Tibial artery (tissue), 4 donors: ENCODE measurements around the gene CLIC3.

Source experiments
- DNase-seq, 2 donors: peaks; one replicate each; pipeline ENCODE4 v3.0.0-alpha.2; 2019
- H3K27ac ChIP-seq, 2 donors: fragments of 200-600 bp; sonication (generic) in 1 of 2; 1 replicate in 1 of 2; 2 replicates in 1 of 2; pipeline ENCODE4 v1.5.1; 2018 to 2019; ENCODE audit warnings: mild to moderate bottlenecking in 1 of 2
- H3K27me3 ChIP-seq, 2 donors: fragments of 200-600 bp; sonication (generic) in 1 of 2; one replicate each; pipeline versions ENCODE4 v1.5.1 to v1.6.0; 2016 to 2019
- H3K36me3 ChIP-seq, 3 donors: fragments of 200-600 bp; sonication (generic) in 2 of 3; one replicate each; pipeline ENCODE4 v1.5.1; 2016 to 2019; ENCODE audit warnings: mild to moderate bottlenecking in 2 of 3
- H3K4me1 ChIP-seq, 4 donors: fragments of 200-600 bp; sonication (generic) in 2 of 4; 1 replicate in 3 of 4; 2 replicates in 1 of 4; pipeline ENCODE4 v1.5.1; 2016 to 2019
- H3K4me3 ChIP-seq, 2 donors: fragments of 200-600 bp; sonication (generic) in 1 of 2; 1 replicate in 1 of 2; 2 replicates in 1 of 2; pipeline ENCODE4 v1.5.1; 2018 to 2019; ENCODE audit warnings: mild to moderate bottlenecking in 2 of 2
- H3K9me3 ChIP-seq, 3 donors: fragments of 200-600 bp; sonication (generic) in 1 of 3; one replicate each; pipeline ENCODE4 v1.5.1; 2016 to 2019
- intact Hi-C: fragments of 100-400 bp; cut with DNase I; formaldehyde crosslinking; loops from one replicate; pipeline ENCODE4 v1.15.0; 2023; ENCODE audit warnings: low total_unique reads
- TF ChIP-seq, protein P1 (sequence below), 2 experiments: fragments of 200-600 bp in 1 of 2; fragments of 450-650 bp in 1 of 2; IDR thresholded peaks; one replicate each; pipeline ENCODE4 v1.5.1; 2017 to 2019; ENCODE audit warnings: antibody characterized with exemption in 2 of 2, mild to moderate bottlenecking in 1 of 2, moderate library complexity in 1 of 2

Gene CLIC3

DNA sequence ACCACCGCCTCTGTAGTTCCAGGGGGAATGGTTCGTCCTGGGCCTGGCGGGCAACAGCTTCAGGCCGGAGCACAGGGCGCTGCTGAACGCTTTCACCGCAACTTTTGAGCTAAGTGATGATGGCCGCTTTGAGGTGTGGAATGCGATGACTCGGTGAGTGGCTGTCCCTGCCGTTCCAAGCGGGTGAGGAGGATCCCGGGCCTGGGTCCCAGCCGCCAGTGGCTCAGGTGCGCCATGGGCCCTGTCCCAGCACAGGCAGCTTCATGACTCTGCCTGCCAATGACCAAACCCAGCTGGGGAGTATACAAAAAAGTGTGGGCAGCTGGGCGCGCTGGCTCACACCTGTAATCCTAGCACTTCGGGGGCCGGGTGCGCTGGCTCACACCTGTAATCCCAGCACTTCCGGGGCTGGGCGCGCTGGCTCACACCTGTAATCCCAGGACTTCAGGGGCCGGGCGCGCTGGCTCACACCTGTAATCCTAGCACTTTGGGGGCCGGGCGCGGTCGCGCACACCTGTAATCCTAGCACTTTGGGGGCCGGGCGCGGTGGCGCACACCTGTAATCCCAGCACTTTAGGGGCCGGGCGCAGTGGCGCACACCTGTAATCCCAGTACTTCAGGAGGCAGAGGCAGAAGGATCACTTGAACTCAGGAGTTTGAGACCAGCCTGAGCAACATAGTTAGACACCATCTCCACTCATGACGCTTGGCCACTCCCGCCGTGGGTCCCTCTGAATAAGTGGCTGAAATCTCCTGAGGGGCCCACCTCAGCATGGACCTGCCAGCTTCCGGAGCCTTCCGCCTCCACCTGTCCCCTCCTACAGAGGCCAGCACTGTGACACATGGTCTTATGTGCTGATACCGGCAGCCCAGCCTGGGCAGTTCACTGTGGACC lies 43.2 kb downstream of the CLIC3 start:
- TF ChIP-seq, protein P1, sequence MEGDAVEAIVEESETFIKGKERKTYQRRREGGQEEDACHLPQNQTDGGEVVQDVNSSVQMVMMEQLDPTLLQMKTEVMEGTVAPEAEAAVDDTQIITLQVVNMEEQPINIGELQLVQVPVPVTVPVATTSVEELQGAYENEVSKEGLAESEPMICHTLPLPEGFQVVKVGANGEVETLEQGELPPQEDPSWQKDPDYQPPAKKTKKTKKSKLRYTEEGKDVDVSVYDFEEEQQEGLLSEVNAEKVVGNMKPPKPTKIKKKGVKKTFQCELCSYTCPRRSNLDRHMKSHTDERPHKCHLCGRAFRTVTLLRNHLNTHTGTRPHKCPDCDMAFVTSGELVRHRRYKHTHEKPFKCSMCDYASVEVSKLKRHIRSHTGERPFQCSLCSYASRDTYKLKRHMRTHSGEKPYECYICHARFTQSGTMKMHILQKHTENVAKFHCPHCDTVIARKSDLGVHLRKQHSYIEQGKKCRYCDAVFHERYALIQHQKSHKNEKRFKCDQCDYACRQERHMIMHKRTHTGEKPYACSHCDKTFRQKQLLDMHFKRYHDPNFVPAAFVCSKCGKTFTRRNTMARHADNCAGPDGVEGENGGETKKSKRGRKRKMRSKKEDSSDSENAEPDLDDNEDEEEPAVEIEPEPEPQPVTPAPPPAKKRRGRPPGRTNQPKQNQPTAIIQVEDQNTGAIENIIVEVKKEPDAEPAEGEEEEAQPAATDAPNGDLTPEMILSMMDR (IDR thresholded peaks at IDR 0.05) = no peak
- H3K4me3 ChIP-seq = no peak overlapping the region
- no peaks in the 10 kb centered on the region for H3K9me3 ChIP-seq
- H3K27ac ChIP-seq = no peak overlapping the region
- DNase-seq = no peak
- intact Hi-C loops = loop anchor here (5.0 kb wide), 2 partner anchors 34 to 74 kb away; partner anchors contain the start of gene ABCA2
- no peaks in the 10 kb centered on the region for H3K36me3 ChIP-seq
- H3K4me1 ChIP-seq = peaks cover 0 to 17% (median 14%) of the 10 kb centered on the region in 4 donors
- no peaks in the 10 kb centered on the region for H3K27me3 ChIP-seq

DNA sequence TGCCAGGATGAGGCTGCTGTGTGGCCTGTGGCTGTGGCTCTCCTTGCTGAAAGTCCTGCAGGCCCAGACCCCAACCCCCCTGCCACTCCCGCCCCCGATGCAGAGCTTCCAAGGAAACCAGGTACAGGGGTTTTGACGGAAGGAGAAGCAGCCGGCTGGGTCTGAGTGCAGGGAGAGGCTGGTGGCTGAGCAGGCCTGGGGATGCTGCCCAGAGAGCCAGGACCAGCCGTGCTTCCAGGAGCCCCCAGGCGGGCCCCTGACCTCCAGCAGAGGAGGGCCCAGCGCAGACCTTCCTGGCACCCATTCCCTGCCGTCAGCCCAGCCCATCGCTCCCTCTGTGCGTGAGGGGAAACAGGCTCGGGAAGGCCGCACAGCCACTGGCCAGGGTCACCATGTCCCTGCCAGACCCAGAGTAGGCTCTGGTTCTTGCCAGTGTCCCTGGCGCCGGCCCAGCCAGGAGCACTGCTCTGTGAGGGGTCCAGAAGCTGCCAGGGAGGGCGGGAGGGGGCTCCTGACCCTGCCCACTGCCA lies 44.0 kb downstream of the CLIC3 start:
- H3K9me3 ChIP-seq = no peaks in the 10 kb centered on the region
- H3K27ac ChIP-seq = no peak overlapping the region
- H3K4me1 ChIP-seq = peaks cover 0 to 24% (median 18%) of the 10 kb centered on the region in 4 donors
- TF ChIP-seq, protein P1 (IDR thresholded peaks at IDR 0.05) = no peak
- intact Hi-C loops = loop anchor here (5.0 kb wide), 2 partner anchors 35 to 75 kb away; partner anchors contain the start of gene ABCA2
- no peak for DNase-seq
- no peak overlapping the region for H3K4me3 ChIP-seq
- no peaks in the 10 kb centered on the region for H3K36me3 ChIP-seq
- no peaks in the 10 kb centered on the region for H3K27me3 ChIP-seq

DNA sequence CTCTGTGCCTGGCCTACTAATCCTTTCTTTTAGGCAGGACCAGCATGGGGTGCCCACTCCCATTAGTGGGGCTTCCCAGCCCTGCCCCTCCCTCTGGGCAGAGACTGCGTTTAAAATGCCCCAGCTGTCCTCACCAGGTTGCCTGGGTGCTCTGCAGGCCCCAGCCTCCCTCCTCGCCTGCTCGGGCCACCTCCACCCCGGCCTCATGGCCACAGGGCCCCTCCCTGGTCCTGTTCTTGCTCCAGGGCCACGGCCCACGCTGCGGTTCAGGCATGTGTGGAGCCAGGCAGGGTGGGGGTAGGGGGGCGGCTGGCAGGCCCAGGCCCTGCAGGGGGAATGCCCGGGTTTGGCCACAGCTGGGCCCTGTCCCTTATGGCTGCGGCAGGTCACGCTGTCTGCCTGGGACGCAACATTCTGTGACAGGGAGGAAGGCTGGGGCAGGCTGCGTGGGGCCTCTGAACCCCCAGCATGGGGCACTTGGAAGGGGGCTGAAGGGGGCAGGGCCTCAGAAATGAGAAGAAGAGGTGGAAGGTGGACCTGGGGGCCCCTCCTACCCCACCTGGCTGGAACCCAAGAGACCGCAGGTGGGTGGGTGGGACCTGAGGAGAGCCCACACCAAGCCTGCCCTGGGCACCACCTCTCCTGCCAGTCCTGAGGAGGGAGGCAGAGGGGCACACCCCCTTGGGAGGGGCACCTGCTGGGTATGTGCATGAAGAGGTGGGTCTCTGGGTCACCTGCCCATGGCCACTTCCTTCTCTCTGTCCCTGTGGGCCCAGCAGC lies 44.6 kb downstream of the CLIC3 start, which contains the start of gene LCN12:
Gene LCN12, plus strand, starts transcription at position 733 of the 780 bp plus-strand sequence. CDS start 55 bp downstream, outside the sequence.
- Histone ChIP-seq H3K27ac (peak within 1 kb of the TSS in 1 of 2 donors; percentile 86), H3K4me3 (no peak within 1 kb of the TSS), H3K9me3 (no peaks in the 10 kb centered on the region), H3K27me3 (no peaks in the 10 kb centered on the region), H3K36me3 (no peaks in the 10 kb centered on the region), H3K4me1 (peaks cover 0 to 31% (median 25%) of the 10 kb centered on the region in 4 donors)
- TF ChIP-seq, protein P1 (IDR thresholded peaks at IDR 0.05) = no peak
- intact Hi-C loops = loop anchor here (5.0 kb wide), 2 partner anchors 36 to 76 kb away; partner anchors contain the start of gene ABCA2
- DNase-seq = no peak

DNA sequence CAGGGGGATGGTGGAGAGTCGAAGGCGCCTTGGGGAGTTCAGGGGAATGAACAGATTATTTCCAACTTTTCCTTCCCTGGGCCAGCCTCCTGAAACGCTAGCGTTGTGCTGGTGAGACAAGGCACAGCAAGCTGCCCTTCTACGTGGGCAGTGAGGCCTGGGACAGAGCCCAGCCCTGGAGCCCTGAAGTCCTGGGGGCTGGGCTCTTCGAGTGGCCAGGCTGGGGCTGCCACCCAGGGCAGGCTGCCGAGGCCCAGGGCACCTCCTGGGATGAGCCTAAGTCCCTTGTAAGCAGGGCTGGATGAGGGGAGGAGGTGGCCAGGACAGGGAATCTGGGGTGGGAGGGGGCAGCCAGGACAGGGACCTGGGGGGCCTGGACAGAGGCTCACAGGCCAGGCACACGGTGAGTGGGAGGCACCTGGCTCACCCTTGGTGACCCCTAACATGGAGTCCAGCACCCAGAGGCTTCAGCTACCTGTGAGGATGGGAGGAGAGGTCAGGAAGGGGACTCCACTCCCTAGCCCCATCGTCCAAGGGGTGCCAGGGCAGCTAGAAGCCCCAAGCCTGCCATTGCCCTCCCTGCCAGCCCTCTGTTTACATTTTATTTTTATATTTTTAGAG lies 45.6 kb downstream of the CLIC3 start:
- DNase-seq = no peak

More for the DNA sequence above, 45.6 kb downstream of the CLIC3 start:
- TF ChIP-seq, protein P1 (IDR thresholded peaks at IDR 0.05) = no peak
- H3K4me1 ChIP-seq = peaks cover 0 to 35% (median 26%) of the 10 kb centered on the region in 4 donors
- H3K4me3 ChIP-seq = peak overlapping the region; percentile 61 to 93
- no peaks in the 10 kb centered on the region for H3K27me3 ChIP-seq
- H3K9me3 ChIP-seq = no peaks in the 10 kb centered on the region
- peak overlapping the region; percentile 86 to 89 for H3K27ac ChIP-seq
- H3K36me3 ChIP-seq = no peaks in the 10 kb centered on the region
- intact Hi-C loops = loop anchor here (5.0 kb wide), 2 partner anchors 37 to 77 kb away; partner anchors contain the start of gene ABCA2
